ENCODE measurements around the gene ST3GAL3.

- TF ChIP-seq, protein P1, sequence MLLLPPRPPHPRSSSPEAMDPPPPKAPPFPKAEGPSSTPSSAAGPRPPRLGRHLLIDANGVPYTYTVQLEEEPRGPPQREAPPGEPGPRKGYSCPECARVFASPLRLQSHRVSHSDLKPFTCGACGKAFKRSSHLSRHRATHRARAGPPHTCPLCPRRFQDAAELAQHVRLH (tag by site-specific recombination; IDR thresholded peaks at IDR 0.05): no peak
- TF ChIP-seq ZNF302 (tag by site-specific recombination; IDR thresholded peaks at IDR 0.05; ENCODE audit: low read depth) (no peak), CTCF (tag by site-specific recombination; IDR thresholded peaks at IDR 0.05) (no peak), ZFP3 (tag by site-specific recombination; IDR thresholded peaks at IDR 0.05; ENCODE audit: low read depth) (no peak), SALL2 (tag by site-specific recombination; IDR thresholded peaks at IDR 0.05; ENCODE audit: borderline replicate concordance) (no peak), ZNF521 (tag by site-specific recombination; IDR thresholded peaks at IDR 0.05) (no peak), ZNF701 (tag by site-specific recombination; IDR thresholded peaks at IDR 0.05) (no peak)
These were observed 217.2 kb downstream of the ST3GAL3 start for GRCh38 chr1:43924516-43924915.
